G401 (cell line): Measurements from ENCODE around the gene APOC4. TPM values are rescaled to one million over a fixed set of nuclear protein-coding genes. Genes with fewer than 3 reads are reported as not detected.
"Not testable (repeated sequence)": the region's sequence is repeated elsewhere in the genome, so short reads cannot be mapped to it uniquely, and the experiment has no call there.

Source experiments
- DNase-seq: peaks from one replicate; pipeline ENCODE4 v3.0.0-alpha.2; 2015; ENCODE audit warnings: low spot score
- in situ Hi-C: cut with HindIII; loops from 2 replicates; pipeline ENCODE4 v1.10.0; 2016; ENCODE audit warnings: low sequenced_read_pairs, mixed read lengths
- total RNA-seq: library from RNA; depleted of rRNA; stranded (reverse); fragments of >200 nt; shearing (Covaris generic); gene quantifications from 2 replicates; pipeline ENCODE4 v1.2.3, GENCODE V29; 2014; rRNA removed

APOC4 gene
- total RNA-seq: not detected in 2 replicates

GRCh38 chr19:44942067-44942571, at the start of gene APOC4:
TSS of gene APOC4 (plus strand) at chr19:44942237. CDS start at chr19:44942278, 41 bp downstream.
- in situ Hi-C loops: no loop called here
- DNase-seq: no peak

- no peak for DNase-seq
- in situ Hi-C loops: no loop called here
Observed at GRCh38 chr19:44892932-44893331, 49.1 kb upstream of the APOC4 start.

GRCh38 chr19:44893332-44894051, 48.5 kb upstream of the APOC4 start:
- DNase-seq: no peak
- in situ Hi-C loops: no loop called here

- in situ Hi-C loops: no loop called here
- no peak for DNase-seq
Observed at GRCh38 chr19:44894052-44894400, 48.0 kb upstream of the APOC4 start.

- in situ Hi-C loops: no loop called here
- DNase-seq: no peak
Observed at GRCh38 chr19:44894946-44895345, 47.1 kb upstream of the APOC4 start.

DNA sequence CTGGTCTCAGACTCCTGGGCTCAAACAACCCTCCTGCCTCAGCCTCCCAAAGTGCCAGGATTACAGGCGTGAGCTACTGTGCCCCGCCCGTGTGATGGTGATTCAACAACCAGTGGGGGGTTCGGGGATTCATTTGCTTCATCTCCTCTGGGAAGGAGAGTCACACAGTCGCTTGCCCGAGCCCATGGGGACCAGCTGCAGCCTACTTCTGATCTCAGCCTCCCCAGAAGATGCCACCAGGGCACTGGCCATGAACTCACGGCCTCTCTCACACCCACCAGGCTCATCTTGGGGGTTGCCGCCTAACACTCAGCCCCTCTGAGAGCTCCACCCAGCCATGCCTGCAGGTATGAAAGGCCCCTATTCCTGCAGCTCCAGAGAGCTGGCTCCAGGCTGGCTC, 44.2 kb upstream of the APOC4 start:
- DNase-seq: no peak
- in situ Hi-C loops: no loop called here

DNA sequence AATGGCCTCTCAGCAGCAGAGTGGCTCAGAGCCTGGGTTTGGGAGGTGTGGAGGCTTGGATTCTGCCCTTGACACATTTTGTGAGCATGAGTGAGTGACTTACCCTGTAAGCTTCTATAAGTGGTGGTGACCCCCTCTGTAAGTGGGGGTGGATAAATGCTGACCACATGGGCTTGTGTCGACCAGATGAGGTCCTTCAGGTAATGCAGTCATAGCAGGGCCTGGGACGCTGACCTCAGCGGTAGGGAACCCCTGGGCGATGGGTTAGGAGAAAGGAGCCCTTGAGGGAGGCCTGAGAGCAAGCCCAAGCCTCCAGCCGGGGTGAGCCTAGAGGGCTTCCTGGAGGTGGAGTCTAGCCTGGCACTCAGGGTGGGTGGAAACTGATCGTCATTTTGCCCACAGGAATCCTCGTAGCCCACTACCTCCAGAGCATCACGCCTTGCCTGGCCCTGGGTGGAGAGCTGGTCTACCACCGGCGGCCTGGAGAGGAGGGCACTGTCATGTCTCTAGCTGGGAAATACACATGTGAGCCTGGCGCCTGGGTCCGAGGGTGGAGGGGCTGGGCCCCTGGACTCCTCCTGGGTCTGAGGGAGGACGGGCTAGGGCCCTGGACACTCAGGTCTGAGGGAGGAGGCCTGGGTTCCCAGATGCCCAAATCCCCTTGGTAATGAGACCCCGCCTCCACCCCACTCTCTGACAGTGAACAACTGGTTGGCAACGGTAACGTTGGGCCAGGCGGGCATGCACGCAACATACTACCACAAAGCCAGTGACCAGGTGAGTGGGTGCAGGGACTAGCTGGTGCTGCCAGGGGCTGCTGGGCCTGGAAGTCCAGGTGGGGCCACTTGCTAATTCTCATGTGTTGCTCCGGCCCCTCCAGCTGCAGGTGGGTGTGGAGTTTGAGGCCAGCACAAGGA, 41.5 kb upstream of the APOC4 start:
- in situ Hi-C loops: no loop called here
- no peak for DNase-seq

DNA sequence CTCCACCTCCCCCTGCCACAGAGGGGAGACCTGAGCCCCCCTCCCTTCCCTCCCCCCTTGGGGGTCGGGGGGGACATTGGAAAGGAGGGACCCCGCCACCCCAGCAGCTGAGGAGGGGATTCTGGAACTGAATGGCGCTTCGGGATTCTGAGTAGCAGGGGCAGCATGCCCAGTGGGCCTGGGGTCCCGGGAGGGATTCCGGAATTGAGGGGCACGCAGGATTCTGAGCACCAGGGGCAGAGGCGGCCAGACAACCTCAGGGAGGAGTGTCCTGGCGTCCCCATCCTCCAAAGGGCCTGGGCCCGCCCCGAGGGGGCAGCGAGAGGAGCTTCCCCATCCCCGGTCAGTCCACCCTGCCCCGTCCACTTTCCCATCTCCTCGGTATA, 38.8 kb upstream of the APOC4 start:
- in situ Hi-C loops: no loop called here
- no peak for DNase-seq

- in situ Hi-C loops: no loop called here
- peak; percentile 61 for DNase-seq
Observed at GRCh38 chr19:44903602-44904425, 38.2 kb upstream of the APOC4 start.

DNA sequence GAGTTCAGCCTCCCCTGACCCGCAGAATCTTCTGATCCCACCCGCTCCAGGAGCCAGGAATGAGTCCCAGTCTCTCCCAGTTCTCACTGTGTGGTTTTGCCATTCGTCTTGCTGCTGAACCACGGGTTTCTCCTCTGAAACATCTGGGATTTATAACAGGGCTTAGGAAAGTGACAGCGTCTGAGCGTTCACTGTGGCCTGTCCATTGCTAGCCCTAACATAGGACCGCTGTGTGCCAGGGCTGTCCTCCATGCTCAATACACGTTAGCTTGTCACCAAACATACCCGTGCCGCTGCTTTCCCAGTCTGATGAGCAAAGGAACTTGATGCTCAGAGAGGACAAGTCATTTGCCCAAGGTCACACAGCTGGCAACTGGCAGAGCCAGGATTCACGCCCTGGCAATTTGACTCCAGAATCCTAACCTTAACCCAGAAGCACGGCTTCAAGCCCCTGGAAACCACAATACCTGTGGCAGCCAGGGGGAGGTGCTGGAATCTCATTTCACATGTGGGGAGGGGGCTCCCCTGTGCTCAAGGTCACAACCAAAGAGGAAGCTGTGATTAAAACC, 37.5 kb upstream of the APOC4 start:
- in situ Hi-C loops: no loop called here
- no peak for DNase-seq

- in situ Hi-C loops: no loop called here
- DNase-seq: peak; percentile 55
Observed at GRCh38 chr19:44905437-44906160, 36.4 kb upstream of the APOC4 start, which contains the start of gene APOE. TSS of gene APOE (plus strand) at chr19:44905796. CDS start at chr19:44906625, 829 bp downstream.

- in situ Hi-C loops: no loop called here
- no peak for DNase-seq
Observed at GRCh38 chr19:44907613-44908012, 34.4 kb upstream of the APOC4 start.

DNA sequence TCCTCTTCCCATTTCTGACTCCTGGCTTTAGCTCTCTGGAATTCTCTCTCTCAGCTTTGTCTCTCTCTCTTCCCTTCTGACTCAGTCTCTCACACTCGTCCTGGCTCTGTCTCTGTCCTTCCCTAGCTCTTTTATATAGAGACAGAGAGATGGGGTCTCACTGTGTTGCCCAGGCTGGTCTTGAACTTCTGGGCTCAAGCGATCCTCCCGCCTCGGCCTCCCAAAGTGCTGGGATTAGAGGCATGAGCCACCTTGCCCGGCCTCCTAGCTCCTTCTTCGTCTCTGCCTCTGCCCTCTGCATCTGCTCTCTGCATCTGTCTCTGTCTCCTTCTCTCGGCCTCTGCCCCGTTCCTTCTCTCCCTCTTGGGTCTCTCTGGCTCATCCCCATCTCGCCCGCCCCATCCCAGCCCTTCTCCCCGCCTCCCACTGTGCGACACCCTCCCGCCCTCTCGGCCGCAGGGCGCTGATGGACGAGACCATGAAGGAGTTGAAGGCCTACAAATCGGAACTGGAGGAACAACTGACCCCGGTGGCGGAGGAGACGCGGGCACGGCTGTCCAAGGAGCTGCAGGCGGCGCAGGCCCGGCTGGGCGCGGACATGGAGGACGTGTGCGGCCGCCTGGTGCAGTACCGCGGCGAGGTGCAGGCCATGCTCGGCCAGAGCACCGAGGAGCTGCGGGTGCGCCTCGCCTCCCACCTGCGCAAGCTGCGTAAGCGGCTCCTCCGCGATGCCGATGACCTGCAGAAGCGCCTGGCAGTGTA, 33.8 kb upstream of the APOC4 start:
- DNase-seq: no peak
- in situ Hi-C loops: no loop called here

GRCh38 chr19:44908836-44909261, 33.2 kb upstream of the APOC4 start:
- in situ Hi-C loops: no loop called here
- DNase-seq: no peak

- in situ Hi-C loops: no loop called here
- no peak for DNase-seq
Observed at GRCh38 chr19:44909775-44910174, 32.3 kb upstream of the APOC4 start.

GRCh38 chr19:44911896-44912295, 30.1 kb upstream of the APOC4 start:
- in situ Hi-C loops: not testable (repeated sequence)

DNA sequence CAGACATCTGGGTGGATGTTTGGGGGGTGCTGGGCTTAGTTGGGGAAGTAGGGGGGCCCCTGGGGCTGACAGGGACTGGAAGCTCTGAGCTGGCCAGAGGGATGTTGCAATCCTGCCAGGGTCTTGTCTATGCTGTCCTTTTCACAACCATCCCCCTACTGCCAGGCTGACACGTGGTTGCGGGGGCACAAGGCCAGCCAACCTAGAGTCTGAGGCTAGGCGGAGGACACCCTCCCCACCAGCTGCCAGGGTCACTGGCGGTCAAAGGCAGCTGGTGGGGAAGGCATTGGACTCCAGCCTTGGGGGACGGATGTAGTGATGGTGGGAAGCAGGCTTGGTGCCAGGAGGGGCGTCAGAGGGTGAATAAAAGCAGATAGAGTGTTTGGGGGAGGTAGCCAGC, 29.2 kb upstream of the APOC4 start:
- in situ Hi-C loops: no loop called here
- no peak for DNase-seq

More at GRCh38 chr19:44911896-44912295, 30.1 kb upstream of the APOC4 start:
- DNase-seq: not testable (repeated sequence)
